H1 (cell line): ENCODE measurements around the gene GDAP1L1. TPM values are rescaled to one million over a fixed set of nuclear protein-coding genes. Genes with fewer than 3 reads are reported as not detected.

Source experiments
- CREB1 ChIP-seq: IDR thresholded peaks from 2 replicates; pipeline ENCODE4 v1.6.1; 2012; ENCODE audit warnings: inconsistent platforms
- EGR1 ChIP-seq: IDR thresholded peaks from 2 replicates; pipeline ENCODE4 v1.6.1; 2011; ENCODE audit warnings: low read depth, low read length, borderline replicate concordance
- HDAC2 ChIP-seq, 2 experiments: fragments of 300-600 bp in 1 of 2; sonication (generic) in 1 of 2; IDR thresholded peaks; 2 replicates each; pipeline ENCODE4 v1.6.1; 2011 to 2012; ENCODE audit warnings: low read depth in 2 of 2, low read length in 2 of 2, mild to moderate bottlenecking in 2 of 2, moderate library complexity in 2 of 2, borderline replicate concordance in 1 of 2, inconsistent platforms in 1 of 2
- KDM4A ChIP-seq: IDR thresholded peaks from one replicate; pipeline ENCODE4 v1.7.1; 2012; ENCODE audit warnings: low read depth, mild to moderate bottlenecking, moderate library complexity, low read length, inconsistent platforms; ENCODE audit not compliant: severe bottlenecking
- KDM5A ChIP-seq: fragments of 200-600 bp; IDR thresholded peaks from 2 replicates; pipeline ENCODE4 v1.7.1; 2012; ENCODE audit warnings: mild to moderate bottlenecking, low read length, inconsistent platforms, mixed read lengths
- PHF8 ChIP-seq: fragments of 200-600 bp; sonication (generic); conservative IDR thresholded peaks from 2 replicates; pipeline ENCODE4 v1.7.1; 2012; ENCODE audit warnings: low read depth, mild to moderate bottlenecking, inconsistent platforms, low read length, moderate library complexity
- RNF2 ChIP-seq: fragments of 200-900, 300-1000 bp; sonication (generic); IDR thresholded peaks from 2 replicates; pipeline ENCODE4 v1.7.1; 2016; ENCODE audit warnings: borderline replicate concordance, low read depth, mild to moderate bottlenecking, antibody characterized with exemption, low read length; ENCODE audit not compliant: poor library complexity, severe bottlenecking; ENCODE audit errors: missing control alignments
- SP1 ChIP-seq: IDR thresholded peaks from 2 replicates; pipeline ENCODE4 v1.6.1; 2011; ENCODE audit warnings: low read depth, low read length
- YY1 ChIP-seq: IDR thresholded peaks from 2 replicates; pipeline ENCODE4 v1.6.1; 2011; ENCODE audit warnings: low read depth, mild to moderate bottlenecking, low read length
- polyA plus RNA-seq, 7 experiments: library from polyadenylated mRNA; depleted of rRNA in 3 of 7; stranded (reverse) in 5 of 7; unstranded in 2 of 7; fragments of >200 nt in 5 of 7; fragments of 200-250 nt in 2 of 7; gene quantifications; 1 replicate in 5 of 7; 2 replicates in 1 of 7; 4 replicates in 1 of 7; pipeline versions ENCODE4 v1.2.1 to v1.2.3, GENCODE V29; 2011 to 2013; ENCODE audit warnings: missing spikeins in 2 of 7, mixed read lengths in 2 of 7
- total RNA-seq: library from RNA; stranded (reverse); fragmentation: NEBNext Ultra II Directional; extraction: Animal tissue kit (Norgen Biotek cat#: 25700); gene quantifications from 2 replicates; pipeline ENCODE4 v1.2.1, GENCODE V29; 2021
- TF ChIP-seq, protein P1 (sequence below): fragments of 300-600 bp; sonication (generic); IDR thresholded peaks from 2 replicates; pipeline ENCODE4 v1.7.1; 2012; ENCODE audit warnings: low read length, moderate library complexity, mild to moderate bottlenecking, inconsistent platforms; ENCODE audit not compliant: insufficient replicate concordance

GDAP1L1 gene
- total and polyA plus RNA-seq, 2 of the 8 experiments (the other 6 are each of a cell fraction or from before 2014, with no cell fraction given), result 8.5 to 63.1 TPM

DNA sequence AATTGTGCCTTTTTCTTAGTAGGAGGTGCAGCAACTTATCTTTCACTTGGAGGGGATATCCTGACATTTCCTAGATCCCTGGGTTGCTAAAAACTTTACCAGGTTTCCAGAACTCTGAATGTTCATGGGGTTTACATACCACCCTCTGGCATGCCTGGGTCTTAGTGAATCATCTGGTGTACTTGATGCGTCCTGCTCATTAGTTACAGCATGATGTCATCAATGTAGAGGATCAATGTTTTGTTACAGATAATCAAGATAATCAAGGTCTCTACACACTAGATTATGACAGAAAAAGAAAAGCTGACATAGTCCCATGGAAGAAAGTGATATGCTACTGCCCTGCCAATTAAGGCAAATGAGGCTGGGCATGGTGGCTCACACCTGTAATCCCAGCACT, 36.9 kb downstream of the GDAP1L1 start (continued):
- TF ChIP-seq, protein P1, sequence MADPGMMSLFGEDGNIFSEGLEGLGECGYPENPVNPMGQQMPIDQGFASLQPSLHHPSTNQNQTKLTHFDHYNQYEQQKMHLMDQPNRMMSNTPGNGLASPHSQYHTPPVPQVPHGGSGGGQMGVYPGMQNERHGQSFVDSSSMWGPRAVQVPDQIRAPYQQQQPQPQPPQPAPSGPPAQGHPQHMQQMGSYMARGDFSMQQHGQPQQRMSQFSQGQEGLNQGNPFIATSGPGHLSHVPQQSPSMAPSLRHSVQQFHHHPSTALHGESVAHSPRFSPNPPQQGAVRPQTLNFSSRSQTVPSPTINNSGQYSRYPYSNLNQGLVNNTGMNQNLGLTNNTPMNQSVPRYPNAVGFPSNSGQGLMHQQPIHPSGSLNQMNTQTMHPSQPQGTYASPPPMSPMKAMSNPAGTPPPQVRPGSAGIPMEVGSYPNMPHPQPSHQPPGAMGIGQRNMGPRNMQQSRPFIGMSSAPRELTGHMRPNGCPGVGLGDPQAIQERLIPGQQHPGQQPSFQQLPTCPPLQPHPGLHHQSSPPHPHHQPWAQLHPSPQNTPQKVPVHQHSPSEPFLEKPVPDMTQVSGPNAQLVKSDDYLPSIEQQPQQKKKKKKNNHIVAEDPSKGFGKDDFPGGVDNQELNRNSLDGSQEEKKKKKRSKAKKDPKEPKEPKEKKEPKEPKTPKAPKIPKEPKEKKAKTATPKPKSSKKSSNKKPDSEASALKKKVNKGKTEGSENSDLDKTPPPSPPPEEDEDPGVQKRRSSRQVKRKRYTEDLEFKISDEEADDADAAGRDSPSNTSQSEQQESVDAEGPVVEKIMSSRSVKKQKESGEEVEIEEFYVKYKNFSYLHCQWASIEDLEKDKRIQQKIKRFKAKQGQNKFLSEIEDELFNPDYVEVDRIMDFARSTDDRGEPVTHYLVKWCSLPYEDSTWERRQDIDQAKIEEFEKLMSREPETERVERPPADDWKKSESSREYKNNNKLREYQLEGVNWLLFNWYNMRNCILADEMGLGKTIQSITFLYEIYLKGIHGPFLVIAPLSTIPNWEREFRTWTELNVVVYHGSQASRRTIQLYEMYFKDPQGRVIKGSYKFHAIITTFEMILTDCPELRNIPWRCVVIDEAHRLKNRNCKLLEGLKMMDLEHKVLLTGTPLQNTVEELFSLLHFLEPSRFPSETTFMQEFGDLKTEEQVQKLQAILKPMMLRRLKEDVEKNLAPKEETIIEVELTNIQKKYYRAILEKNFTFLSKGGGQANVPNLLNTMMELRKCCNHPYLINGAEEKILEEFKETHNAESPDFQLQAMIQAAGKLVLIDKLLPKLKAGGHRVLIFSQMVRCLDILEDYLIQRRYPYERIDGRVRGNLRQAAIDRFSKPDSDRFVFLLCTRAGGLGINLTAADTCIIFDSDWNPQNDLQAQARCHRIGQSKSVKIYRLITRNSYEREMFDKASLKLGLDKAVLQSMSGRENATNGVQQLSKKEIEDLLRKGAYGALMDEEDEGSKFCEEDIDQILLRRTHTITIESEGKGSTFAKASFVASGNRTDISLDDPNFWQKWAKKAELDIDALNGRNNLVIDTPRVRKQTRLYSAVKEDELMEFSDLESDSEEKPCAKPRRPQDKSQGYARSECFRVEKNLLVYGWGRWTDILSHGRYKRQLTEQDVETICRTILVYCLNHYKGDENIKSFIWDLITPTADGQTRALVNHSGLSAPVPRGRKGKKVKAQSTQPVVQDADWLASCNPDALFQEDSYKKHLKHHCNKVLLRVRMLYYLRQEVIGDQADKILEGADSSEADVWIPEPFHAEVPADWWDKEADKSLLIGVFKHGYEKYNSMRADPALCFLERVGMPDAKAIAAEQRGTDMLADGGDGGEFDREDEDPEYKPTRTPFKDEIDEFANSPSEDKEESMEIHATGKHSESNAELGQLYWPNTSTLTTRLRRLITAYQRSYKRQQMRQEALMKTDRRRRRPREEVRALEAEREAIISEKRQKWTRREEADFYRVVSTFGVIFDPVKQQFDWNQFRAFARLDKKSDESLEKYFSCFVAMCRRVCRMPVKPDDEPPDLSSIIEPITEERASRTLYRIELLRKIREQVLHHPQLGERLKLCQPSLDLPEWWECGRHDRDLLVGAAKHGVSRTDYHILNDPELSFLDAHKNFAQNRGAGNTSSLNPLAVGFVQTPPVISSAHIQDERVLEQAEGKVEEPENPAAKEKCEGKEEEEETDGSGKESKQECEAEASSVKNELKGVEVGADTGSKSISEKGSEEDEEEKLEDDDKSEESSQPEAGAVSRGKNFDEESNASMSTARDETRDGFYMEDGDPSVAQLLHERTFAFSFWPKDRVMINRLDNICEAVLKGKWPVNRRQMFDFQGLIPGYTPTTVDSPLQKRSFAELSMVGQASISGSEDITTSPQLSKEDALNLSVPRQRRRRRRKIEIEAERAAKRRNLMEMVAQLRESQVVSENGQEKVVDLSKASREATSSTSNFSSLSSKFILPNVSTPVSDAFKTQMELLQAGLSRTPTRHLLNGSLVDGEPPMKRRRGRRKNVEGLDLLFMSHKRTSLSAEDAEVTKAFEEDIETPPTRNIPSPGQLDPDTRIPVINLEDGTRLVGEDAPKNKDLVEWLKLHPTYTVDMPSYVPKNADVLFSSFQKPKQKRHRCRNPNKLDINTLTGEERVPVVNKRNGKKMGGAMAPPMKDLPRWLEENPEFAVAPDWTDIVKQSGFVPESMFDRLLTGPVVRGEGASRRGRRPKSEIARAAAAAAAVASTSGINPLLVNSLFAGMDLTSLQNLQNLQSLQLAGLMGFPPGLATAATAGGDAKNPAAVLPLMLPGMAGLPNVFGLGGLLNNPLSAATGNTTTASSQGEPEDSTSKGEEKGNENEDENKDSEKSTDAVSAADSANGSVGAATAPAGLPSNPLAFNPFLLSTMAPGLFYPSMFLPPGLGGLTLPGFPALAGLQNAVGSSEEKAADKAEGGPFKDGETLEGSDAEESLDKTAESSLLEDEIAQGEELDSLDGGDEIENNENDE, result no peak
- TF ChIP-seq EGR1, result no peak
- TF ChIP-seq HDAC2 (IDR thresholded peaks at IDR 0.05; ENCODE audit: borderline replicate concordance in 1 of 2, low read depth in 2 of 2, low read length in 2 of 2), result no peak
- no peak for TF ChIP-seq RNF2
- TF ChIP-seq YY1, result no peak
- no peak for TF ChIP-seq KDM5A
- TF ChIP-seq PHF8, result no peak
- no peak for TF ChIP-seq KDM4A
- TF ChIP-seq CREB1, result no peak
- no peak for TF ChIP-seq SP1
